Measurements from ENCODE around the gene DGUOK.
"Not testable (repeated sequence)": the region's sequence is repeated elsewhere in the genome, so short reads cannot be mapped to it uniquely, and the experiment has no call there.

The DGUOK gene

DNA sequence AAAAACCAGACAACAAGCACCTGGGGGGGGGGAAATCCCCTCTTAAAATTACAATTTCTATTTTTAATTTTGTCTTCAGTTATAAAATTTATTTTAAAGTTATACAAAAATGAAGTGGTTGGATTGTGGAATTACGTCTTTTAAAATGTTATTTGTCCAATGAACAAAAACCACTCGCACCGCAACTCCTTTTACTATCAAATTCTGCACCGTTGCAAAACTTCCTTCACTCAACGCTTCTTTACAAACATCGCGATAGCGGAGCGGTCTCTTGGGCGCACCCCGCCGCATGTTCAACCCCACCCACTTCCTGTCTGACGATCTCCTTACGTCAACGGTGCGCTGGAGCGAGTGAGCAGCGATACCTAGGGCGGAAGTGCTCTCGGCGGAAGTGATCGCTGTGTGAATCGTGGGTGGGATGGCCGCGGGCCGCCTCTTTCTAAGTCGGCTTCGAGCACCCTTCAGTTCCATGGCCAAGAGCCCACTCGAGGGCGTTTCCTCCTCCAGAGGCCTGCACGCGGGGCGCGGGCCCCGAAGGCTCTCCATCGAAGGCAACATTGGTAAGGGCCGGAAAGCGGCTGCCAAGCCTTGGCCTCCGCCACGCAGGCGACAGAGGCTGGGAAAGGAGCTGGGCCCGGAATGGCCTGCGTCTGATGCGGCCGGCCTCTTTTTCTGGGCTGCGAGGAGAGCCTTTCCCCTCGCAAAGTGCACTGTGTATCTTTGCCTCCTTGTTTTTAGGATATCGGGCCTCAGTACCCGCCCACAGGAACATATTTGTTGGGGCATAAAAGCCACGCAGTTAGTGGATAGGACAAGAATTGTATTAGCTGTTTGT lies at the start of gene DGUOK:
TSS of gene DGUOK (plus strand) at position 388 of the 835 bp plus-strand sequence. CDS start at position 419, 31 bp downstream.
- DNase-seq (ENCODE audit: low spot score): peak; percentile 99

GRCh38 chr2:73877071-73877802 lies 49.4 kb upstream of the DGUOK start:
- no peak for DNase-seq (ENCODE audit: low spot score)

GRCh38 chr2:73877984-73878383 lies 48.7 kb upstream of the DGUOK start:
- not testable (repeated sequence) for DNase-seq (ENCODE audit: low spot score)

DNA sequence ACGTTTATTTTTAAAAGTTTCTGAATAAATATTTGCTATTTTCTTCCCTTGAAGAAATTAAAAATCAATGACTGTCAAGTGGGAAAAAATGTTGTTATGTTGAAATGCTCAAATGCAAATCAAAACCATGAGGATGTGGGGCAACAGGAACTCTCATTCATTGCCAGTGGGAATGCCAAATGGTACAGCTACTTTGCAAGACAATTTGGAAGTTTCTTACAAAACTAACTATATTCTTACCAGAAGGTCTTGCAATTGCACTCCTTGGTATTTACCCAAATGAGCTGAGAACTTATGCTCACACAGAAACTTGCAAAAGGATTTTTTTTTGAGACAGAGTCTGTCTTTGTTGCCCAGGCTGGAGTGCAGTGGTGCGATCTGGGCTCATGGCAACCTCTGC lies 41.3 kb upstream of the DGUOK start:
- no peak for DNase-seq (ENCODE audit: low spot score)

GRCh38 chr2:73886357-73886756 lies 40.3 kb upstream of the DGUOK start:
- DNase-seq (ENCODE audit: low spot score): no peak

GRCh38 chr2:73887596-73888353 lies 38.9 kb upstream of the DGUOK start:
- not testable (repeated sequence) for DNase-seq (ENCODE audit: low spot score)

GRCh38 chr2:73888388-73888787 lies 38.3 kb upstream of the DGUOK start:
- no peak for DNase-seq (ENCODE audit: low spot score)

DNA sequence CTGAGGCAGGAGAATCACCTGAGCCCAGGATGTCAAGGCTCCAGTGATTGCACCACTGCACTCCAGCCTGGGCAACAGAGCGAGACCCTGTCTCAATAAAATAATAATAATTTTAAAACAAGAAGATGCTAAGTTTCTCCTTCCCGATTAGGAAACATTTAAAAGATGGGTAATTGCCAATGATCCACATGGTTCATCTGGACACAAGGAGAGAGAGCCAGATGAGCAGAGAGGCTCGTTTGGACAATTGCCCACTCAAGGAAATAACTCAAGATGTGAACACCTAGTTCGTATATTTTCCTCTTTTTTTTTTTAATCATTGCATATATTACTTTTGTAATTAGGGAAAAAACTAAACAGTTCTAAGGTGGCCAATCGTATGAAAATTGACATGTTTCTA lies 37.5 kb upstream of the DGUOK start:
- no peak for DNase-seq (ENCODE audit: low spot score)

DNA sequence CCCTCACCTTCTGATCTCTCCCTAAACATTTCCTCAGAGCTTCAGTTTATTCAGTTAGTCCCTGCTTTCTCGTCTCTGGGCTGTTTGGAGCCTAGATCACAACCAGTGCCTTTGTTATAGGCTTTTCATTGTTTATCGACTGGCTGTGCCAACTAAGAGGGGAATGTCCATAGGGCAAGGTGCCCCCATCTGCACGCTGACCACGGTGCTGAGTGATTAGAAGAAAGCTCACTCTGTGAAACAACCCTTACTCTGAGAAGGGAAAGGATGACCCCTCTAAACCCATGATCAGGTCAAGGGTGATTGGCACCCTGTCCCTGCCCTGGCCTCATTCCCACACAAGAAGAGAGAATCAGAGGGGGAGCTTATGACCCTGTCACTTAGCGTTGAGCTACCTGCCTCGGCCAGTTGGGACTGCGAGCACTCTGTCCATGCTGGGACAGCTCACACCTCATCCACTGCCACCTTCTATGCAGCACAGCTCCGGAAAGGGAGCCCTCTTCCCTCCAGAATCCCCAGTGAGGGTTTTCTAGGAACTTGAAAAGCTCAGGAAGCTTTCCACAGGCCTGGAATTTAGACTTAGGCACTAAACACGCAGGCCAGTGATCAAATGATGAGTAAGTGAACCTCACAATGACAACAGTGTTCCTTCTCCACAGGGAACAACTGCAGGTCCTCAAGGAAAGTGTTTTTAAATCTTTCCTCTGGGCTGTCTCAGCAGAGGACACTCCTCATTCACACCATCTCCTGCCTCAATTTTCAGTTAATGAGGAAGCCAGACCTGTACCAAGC lies 36.2 kb upstream of the DGUOK start:
- no peak for DNase-seq (ENCODE audit: low spot score)

GRCh38 chr2:73891276-73891901 lies 35.3 kb upstream of the DGUOK start:
- no peak for DNase-seq (ENCODE audit: low spot score)

DNA sequence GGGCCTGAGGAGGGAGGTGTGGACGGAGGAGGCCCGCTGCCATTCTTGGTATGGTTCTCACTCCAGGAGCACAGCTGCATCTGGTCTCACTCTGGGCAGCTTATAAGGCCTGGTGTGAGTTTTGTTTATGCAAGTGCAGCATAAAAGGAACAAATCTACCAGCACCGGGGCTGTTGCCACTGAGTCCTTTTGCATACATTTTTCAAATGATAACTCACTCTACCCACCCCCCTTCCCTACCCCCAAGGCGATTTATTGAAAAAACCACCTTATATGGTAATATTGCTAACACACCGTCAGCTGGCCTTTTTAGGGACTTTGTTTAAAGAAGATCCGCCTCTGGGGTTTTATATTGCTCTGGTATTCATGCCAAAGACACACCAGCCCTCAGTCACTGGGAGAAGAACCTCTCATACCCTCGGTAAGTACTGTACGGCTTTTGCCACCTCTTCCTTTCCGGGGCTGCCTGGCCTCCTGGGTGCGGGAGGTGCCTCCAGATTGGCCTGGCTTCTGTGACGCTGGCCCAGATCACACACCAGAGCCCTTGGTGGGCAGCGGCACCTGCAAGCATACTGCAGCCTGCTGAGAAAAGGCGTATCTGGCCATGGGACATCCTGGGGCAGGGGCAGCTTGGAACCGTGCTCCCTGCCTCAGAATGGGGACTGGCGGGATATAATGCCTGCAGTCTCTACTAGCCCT lies 33.9 kb upstream of the DGUOK start, which contains the start of gene ACTG2:
TSS of gene ACTG2 (plus strand) at position 378 of the 699 bp plus-strand sequence. CDS start 8,304 bp downstream, outside the sequence.
- no peak for DNase-seq (ENCODE audit: low spot score)

- DNase-seq (ENCODE audit: low spot score): no peak
These were observed 32.8 kb upstream of the DGUOK start for GRCh38 chr2:73893764-73894474.

- no peak for DNase-seq (ENCODE audit: low spot score)
These were observed 32.2 kb upstream of the DGUOK start for GRCh38 chr2:73894475-73894850.

DNA sequence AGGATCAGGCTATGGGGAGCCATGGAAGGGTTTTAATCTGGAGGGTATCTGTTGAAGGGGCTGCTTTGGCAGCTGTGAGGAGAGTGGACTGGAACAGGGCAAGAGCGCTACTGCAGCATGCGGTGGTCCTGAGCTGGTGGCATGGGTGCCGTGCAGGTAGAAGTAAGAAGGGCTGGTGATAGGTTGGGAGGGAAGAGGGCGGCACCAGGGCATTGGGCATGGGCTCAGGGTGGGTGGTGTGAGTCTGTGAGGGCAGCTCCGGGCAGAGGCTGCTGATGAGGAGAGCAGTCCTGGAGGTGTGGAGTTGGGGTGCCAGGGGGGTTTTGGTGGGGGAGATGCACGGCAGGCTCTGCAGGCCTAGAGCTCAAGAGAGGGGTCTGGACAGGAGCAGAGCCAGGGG lies 31.8 kb upstream of the DGUOK start:
- no peak for DNase-seq (ENCODE audit: low spot score)

DNA sequence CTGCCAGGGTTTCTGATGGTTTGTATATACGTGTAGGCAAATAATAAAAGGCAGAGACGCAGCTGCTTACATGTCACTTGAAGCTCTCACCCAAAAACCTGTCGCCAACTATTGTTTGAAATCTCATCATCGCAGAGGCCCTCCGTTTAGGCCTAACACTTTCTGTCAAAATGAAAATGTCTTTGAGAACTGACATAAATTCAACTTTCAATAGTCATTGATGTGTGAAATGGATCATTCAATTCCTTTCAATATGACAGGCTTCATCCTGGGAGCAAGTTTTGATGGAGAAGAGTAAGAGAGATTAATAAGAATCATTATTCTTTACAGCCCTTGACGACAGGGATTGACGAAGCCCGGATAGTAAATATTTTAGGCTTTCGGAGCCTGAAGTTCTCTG lies 31.2 kb upstream of the DGUOK start:
- no peak for DNase-seq (ENCODE audit: low spot score)

GRCh38 chr2:73896362-73897239 lies 30.1 kb upstream of the DGUOK start:
- DNase-seq (ENCODE audit: low spot score): no peak

DNA sequence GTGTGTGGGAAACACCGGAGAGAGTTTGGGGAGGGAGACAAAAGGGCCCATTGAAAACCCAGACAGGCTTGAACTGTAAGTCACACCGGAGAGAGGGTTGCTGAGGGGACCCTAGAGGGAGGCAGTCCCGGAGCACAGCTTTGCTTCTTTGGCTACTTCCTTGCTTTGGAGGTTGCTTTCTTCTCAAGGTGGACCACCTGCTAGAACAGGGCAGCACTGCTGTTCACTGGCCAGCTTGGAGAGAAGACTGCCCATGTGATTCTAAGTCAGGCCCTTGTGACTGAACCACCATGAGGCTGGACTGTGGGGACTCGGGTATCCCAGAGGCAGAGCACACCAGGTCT lies 29.5 kb upstream of the DGUOK start:
- DNase-seq (ENCODE audit: low spot score): no peak

GRCh38 chr2:73897934-73898333 lies 28.7 kb upstream of the DGUOK start:
- DNase-seq (ENCODE audit: low spot score): no peak

- DNase-seq (ENCODE audit: low spot score): no peak
These were observed 26.8 kb upstream of the DGUOK start for GRCh38 chr2:73899801-73900336.

Data from cerebellar cortex (tissue), 1 donor.